Activated CD4-positive, CD25-positive, alpha-beta regulatory T cell treated with anti-CD3 and anti-CD28 coated beads, Interleukin-2, amount 50 U/mL, for 72 hours (primary cell): ENCODE data around the gene CCAR1.
"Not testable (repeated sequence)": the region's sequence is repeated elsewhere in the genome, so short reads cannot be mapped to it uniquely, and the experiment has no call there.

Experiments used
- DNase-seq: peaks from one replicate; pipeline ENCODE4 v3.0.0; 2021

Gene CCAR1

DNA sequence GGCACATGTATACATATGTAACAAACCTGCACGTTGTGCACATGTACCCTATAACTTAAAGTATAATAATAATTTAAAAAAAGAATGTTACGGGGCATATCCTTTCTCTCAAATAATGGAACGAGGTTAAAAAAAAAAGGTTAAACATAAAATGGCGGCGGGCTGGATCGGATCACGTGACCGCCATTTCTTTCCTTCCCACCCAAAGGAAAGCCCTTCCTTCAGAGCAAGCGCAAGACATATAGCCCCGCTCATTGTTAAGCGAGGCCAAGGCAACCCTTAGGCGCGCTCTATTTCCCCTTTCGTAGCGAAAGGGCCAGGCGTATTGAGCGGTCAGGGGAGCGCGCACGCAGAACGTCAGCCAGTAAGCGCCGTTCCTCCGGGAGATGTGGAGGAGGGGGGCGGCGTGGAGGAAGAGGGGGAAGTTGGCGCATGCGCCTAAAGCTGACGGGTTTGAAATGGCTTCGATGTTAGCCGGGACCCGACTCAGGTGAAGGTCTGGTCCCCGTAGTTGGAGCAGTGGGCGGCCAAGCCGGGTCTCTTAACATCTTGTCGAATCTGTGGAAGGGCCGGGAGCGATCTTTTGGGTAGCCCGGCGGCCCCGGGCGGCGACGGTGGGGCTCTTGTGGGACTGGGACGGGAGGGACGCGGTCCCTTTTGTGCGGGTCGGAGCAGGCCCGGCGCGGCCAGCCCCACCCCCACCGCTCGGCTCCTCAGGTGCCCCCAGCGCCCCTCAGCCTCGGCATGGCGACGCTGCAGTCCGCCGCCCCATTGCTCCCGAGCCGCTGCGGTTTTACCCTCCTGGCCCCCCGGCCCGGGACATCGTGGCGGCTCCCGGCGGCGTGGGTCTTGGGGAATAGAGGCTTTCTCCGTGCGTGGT, at the start of gene CCAR1:
Gene CCAR1, plus strand, starts transcription at position 447 of the 880 bp plus-strand sequence. CDS start 1,266 bp downstream, outside the sequence.
- peak; percentile 95 for DNase-seq

DNA sequence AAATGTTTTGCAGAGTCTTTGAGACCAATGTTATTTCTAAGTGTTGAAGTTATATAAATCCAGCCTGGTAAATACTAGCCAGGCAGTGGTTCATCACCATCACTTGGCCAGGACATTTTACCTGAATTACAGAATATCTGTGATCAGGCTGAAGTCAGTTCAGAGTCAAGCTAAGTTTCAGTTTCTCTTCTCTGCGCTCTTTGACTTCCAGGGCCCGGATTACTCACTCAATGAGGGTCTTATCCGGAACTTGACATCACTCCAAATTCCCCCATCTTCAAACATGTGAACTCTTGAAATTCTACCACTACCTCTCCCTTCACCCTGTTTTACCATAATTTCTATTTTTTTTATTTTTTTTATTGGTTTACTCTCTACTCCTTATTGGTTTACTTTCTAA, 36.6 kb upstream of the CCAR1 start:
- DNase-seq, result no peak

GRCh38 chr10:68696018-68696417, 25.0 kb upstream of the CCAR1 start:
- DNase-seq, result no peak

- no peak for DNase-seq
These were observed 23.9 kb upstream of the CCAR1 start for GRCh38 chr10:68697106-68697505.

DNA sequence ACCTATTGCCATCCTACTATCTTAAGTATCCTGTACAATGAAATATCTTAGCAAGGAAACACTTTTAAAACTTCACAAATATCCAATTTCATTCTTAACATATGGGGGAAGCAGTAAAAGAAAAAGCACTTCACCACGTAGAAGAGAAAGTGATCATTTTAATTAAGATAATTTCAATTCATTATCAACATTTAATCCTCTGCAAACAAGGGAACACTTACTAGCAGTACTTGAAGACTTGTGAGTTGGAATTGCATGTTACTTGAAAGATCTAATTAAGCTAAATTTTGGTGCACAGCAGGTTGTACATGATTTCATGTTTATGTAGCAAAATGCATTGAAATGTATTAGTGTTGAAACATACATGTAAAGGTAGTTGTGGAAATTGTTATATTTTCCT, 20.8 kb upstream of the CCAR1 start:
- DNase-seq, result no peak

- DNase-seq, result no peak
These were observed 15.5 kb upstream of the CCAR1 start for GRCh38 chr10:68705548-68705947.

DNA sequence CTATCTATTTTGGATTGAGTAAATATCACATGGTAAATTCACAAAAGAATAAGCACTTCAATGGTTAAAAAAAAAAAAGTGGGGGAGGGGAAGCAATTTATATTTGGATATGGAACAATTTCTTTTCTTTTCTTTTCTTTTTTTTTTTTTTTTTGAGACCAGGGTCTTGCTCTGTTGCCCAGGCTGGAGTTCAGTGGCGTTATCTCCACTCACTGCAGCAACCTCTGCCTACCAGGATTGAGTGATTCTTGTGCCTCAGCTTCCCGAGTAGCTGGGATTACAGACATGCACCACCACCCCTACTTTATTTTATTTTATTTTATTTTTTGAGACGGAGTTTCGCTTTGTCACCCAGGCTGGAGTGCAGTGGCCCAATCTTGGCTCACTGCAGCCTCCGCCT, 12.1 kb upstream of the CCAR1 start:
- DNase-seq, result not testable (repeated sequence)

DNA sequence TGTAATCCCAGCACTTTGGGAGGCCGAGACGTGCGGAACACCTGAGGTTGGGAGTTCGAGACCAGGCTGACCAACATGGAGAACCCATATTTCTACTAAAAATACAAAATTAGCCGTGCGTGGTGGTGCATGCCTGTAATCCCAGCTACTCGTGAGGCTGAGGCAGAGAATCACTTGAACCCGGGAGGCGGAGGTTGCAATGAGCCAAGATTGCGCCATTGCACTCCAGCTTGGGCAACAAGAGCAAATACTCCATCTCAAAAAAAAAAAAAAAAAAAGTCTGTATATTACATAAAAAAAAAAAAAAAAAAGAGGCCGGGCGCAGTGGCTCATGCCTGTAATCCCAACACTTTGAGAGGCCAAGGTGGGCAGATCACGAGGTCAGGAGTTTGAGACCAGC, 8.0 kb upstream of the CCAR1 start:
- not testable (repeated sequence) for DNase-seq

DNA sequence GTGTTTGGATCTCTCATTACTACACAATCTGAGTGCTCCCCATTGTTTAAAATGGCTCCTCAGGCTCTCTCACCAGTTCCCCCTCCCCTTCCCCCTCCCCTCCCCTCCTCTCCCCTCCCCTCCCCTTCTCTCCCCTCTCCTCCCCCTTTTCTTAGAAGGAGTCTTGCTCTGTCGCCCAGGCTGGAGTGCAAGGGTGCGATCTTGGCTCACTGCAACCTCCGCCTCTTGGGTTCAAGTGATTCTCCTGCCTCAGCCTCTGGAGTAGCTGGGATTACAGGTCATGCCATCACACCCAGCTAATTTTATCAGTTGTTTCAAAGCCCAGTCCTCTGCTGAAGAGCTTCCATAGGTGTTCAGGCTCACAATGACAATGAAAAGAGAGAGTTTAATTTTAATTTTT, 3.6 kb upstream of the CCAR1 start:
- DNase-seq, result no peak

- no peak for DNase-seq
These were observed 765 bp downstream of the CCAR1 start for GRCh38 chr10:68721673-68722335.

DNA sequence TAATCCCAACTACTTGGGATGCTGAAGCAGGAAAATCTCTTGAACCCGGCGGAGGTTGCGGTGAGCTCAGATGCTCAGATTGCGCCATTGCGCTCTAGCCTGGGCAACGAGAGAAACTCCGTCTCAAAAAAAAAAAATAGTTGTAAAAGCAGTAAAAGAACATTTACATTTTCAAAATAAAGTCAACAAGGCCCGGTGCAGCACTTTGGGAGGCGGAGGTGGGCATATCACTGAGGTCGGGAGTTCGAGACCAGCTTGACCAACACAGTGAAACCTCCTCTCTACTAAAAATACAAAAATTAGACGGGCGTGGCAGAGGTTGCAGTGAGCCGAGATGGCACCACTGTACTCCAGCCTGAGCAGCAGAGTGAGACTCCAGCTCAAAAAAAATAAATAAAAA, 4.0 kb downstream of the CCAR1 start:
- DNase-seq, result no peak

DNA sequence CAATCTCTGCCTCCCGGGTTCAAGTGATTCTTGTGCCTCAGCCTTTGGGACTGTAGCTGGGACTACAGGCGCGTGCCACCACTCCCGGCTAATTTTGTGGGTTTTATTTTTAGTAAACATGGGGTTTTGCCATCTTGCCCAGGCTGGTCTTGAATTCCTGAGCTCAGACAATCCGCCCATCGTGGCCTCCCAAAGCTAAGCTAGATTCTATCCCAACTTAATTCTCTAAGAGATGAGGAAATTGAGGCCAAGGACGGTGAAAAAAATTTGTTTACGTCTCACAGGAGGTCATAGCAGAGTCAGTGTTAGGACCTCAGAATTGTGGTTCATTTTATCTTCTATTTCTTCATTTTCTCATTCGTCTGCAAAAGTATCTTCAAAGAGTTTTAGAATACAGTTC, 6.1 kb downstream of the CCAR1 start:
- no peak for DNase-seq

DNA sequence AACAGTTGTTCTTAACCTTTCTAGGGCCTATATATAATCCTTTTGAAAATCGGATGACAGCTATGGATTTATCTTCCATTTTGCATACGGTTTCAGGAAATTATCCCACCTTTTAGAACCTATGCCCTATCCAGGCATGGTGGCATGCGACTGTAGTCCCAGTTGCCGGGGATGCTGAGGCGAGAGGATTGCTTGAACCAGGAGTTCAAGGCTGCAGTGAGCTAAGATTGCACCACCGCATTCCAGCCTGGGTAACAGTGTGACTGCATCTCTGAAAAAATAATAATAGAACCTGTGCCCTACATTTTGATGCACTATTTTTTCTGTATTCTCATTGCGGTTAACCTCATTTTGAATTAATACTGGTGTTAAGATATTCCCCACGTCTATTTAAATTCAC, 11.6 kb downstream of the CCAR1 start:
- DNase-seq, result no peak

- DNase-seq, result no peak
These were observed 13.3 kb downstream of the CCAR1 start for GRCh38 chr10:68734349-68734748.

GRCh38 chr10:68735119-68735518, 14.1 kb downstream of the CCAR1 start:
- DNase-seq, result no peak

DNA sequence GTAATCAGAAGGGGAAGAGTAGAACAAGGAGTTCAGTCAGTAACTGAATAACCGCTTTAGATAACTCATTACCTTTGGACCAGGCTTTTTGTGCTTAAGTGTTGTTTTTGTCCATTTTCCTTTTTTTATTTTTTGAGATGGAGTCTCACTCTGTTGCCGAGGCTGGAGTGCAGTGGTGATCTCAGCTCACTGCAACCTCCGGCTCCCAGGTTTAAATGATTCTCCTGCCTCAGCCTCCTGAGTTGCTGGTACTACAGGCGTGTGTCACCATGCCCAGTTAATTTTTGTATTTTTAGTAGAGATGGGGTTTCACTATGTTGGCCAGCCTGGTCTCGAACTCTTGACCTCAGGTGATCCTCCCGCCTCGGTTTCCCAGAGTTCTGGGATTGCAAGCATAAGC, 14.7 kb downstream of the CCAR1 start:
- DNase-seq, result not testable (repeated sequence)

DNA sequence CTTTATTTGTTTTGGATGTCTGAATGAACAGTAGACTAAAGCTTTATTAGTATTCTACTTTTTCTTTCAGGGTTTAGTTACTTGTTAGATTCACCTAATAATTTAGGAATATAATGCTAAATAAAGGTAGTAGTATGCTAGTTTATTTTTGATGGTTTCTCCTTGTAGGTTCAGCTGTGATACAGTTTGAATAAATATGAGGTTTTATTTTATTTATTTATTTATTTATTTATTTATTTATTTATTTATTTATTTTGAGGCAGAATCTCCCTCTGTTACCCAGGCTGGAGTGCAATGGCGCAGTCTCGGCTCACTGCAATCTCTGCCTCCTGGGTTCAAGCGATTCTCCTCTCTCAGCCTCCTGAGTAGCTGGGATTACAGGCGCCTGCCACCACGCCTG, 19.6 kb downstream of the CCAR1 start:
- not testable (repeated sequence) for DNase-seq

- DNase-seq, result no peak
These were observed 21.4 kb downstream of the CCAR1 start for GRCh38 chr10:68742397-68742796.

GRCh38 chr10:68752711-68753350, 31.8 kb downstream of the CCAR1 start:
- DNase-seq, result no peak

DNA sequence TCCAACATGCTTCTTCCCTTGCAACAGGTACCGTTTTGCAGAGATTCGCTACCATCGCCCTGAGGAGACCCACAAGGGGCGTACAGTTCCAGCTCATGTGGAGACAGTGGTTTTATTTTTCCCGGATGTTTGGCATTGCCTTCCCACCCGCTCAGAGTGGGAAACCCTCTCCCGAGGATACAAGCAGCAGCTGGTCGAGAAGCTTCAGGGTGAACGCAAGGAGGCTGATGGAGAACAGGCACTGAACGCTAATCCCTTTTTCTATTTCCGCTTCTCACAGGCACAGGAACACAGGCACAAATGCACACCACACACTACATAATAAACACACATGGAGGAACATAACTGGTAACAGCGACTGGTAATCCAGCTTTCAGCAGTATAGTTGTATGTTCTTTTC, 35.2 kb downstream of the CCAR1 start:
- no peak for DNase-seq

DNA sequence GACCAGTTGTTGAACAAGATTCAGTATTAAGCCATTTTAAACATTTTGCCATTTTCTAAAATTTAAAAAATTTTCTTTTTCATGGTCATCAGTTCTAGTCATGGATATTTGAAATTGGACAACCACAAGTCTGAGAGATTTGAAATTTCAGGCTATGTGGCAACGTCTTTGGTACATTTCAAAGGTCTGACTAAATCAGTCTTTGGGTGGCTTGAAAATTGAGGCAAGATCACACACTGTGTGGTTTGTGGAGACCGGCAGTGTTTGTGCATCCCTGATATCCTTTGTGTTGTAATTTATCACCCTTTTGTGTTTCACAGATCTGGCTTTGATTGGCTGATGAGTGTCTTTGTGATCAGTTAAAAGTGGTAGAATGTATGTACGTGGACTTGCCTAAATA, 35.7 kb downstream of the CCAR1 start:
- DNase-seq, result no peak

DNA sequence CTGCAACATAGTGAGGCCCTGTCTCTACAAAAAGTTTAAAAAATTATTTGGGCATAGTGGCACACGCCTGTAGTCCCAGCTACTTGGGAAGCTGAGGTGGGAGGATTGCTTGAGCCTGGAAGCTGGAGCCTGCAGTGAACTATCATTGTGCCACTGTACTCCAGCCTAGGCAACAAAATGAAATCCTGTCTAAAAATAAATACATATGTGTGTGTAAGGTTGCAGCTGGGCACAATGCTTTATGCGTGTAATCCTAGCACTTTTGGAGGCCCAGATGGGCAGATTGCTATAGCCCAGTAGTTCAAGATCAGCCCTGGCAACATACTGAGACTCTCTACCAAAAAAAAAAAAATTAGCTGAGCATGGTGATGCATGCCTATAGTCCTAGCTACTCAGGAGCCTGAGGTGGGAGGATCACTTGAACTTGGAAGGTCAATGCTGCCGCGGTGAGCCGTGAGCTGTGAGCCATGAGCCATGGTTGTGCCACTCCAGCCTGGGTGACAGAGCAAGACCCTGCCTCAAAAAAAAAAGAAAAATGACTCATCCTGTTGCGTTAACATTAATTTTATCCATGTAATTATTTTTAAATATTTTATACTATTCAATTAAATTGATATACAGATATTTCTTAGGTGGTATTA, 38.3 kb downstream of the CCAR1 start:
- DNase-seq, result no peak

GRCh38 chr10:68759967-68760366, 38.9 kb downstream of the CCAR1 start:
- DNase-seq, result no peak
